GM19351 (cell line): ENCODE data around the gene ANGEL1.

Experiments used
- ATAC-seq: cut with Tn5 transposase; IDR thresholded peaks from one replicate; pipeline ENCODE4 v1.9.1; 2021; ENCODE audit warnings: mild to moderate bottlenecking, moderate library complexity; ENCODE audit not compliant: unreplicated experiment

ANGEL1 gene, protein sequence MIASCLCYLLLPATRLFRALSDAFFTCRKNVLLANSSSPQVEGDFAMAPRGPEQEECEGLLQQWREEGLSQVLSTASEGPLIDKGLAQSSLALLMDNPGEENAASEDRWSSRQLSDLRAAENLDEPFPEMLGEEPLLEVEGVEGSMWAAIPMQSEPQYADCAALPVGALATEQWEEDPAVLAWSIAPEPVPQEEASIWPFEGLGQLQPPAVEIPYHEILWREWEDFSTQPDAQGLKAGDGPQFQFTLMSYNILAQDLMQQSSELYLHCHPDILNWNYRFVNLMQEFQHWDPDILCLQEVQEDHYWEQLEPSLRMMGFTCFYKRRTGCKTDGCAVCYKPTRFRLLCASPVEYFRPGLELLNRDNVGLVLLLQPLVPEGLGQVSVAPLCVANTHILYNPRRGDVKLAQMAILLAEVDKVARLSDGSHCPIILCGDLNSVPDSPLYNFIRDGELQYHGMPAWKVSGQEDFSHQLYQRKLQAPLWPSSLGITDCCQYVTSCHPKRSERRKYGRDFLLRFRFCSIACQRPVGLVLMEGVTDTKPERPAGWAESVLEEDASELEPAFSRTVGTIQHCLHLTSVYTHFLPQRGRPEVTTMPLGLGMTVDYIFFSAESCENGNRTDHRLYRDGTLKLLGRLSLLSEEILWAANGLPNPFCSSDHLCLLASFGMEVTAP

DNA sequence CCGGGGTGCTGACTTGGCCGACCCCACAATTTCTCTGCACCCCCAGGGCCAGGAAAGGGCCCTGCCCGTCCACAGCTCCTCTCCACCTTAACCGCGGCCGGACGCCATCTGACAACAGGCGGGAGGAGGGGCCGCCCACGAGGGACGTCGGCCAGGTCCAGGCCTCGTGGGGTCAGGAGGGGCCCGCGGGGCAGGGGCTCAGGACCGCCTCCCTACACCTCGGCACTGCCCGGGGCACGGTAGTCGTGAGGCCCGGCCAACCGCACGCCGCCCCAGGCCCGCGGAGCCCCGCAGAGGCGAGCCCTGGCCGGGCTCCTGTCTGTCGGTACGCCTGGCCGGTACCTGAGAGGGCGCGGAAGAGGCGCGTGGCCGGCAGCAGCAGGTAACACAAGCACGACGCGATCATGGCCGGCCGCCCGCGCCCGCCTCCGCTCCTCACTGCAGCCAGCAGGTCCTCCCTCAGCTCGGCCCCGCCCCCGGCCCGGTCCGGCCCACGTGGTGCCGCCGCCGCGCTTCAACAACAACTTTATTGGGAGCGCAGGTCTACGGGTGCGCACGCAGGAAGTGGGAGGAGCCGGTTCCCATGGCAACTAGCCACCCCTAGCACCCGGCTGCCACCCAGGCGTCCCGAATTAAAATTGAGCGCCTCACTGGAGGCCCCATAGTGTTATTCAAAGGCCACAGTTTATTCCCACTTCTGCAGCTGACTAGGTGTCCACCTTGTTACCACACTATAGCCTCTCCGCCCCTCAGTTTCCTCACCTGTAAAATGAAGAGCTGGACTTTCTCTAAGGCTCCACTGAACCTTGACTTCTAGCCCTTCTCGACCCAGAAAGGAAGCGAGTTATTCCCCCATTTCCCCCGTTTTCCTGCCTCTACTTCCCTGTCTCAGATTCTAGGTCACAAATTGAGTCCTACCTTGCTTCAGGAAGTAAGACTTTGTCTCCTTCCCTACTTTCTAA is at the start of gene ANGEL1:
Gene ANGEL1 (minus strand): TSS at position 461 of the 962 bp plus-strand sequence. CDS start 55 bp downstream, at position 406.
- ATAC-seq, result peak; percentile 78

DNA sequence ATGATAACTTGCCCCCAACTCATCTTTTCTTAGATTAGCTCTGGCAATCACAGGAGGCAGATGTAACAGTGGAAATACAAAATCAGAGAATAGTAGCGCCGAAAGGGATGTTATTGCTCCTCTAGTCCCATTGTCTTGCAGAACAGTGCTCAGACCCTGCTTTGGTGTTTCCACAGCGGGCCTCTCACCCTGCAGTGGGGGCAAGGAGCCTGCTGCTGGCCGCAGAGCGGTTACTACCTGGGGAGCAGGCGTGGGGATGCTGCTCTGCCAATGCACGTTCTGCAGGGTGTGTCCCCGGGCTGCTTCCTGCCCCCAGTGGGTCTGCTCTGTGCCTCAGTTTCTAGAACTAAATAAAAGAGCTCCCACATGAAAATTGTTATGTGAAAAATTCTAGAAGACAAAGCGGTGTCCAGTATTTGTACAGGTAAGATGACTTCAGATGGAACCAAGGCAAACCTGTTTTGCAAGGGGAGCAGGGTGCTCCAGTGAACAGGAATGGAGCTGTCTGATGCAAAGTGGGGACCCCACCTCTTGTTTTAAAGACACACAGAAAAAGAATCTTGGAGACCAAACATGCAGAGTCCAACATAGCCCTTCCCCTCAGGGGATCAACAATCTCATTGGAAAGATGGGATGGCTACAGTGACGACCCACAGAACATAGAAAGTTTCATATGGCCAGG is 49.0 kb upstream of the ANGEL1 start:
- ATAC-seq, result no peak

DNA sequence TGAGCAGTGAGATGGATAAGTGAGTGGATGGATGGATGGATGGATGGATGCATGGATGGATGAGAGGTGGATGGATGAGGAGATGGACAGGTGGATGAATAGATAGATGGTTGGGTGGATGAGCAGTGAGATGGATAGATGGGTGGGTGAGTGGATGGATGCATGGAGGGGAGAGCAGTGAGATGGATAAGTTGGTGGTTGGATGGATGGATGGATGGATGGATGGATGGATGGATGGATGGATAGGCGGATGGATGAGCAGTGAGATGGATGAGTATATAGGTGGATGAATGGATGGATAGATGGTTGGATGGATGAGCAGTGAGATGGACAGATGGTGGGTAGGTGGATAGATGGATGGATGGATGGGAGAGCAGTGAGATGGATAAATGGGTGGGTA is 44.1 kb upstream of the ANGEL1 start:
- no peak for ATAC-seq

DNA sequence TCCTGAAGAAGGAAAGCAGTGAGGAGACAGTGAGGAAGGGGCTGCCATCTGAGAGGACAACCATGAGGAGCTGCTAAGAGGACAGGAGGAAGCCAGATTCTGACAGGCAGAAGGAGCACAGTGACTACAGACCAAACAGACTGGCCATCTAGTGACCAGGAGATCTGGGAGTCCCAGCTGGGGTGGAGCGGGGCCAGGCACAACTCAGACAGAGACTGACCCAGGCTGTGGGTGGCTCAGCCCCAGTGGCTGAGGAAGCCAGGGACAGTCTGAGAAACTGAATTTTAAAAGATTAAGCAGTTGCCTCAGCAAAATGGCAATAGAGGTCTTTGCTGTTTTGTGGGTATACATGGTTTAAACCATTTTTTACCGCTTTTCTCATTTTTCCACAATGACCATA is 42.4 kb upstream of the ANGEL1 start:
- no peak for ATAC-seq

DNA sequence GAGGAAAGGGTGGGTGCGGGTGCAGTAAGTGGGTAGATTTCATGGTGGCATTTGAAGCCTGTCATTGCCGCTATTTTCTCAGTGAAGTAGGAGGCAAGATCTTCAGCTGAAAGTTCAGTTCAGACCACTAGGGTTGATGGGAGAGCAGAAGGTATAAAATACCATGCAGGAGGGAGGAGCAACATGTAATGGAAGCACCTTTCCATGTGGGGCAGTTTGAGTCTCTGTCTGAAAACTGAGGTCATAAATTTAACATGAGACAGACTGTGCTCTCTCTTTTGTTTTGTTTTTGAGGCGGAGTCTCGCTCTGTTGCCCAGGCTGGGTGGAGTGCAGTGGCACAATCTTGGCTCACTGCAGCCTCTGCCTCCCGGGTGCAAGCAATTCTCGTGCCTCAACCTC is 36.2 kb upstream of the ANGEL1 start:
- ATAC-seq, result no peak

DNA sequence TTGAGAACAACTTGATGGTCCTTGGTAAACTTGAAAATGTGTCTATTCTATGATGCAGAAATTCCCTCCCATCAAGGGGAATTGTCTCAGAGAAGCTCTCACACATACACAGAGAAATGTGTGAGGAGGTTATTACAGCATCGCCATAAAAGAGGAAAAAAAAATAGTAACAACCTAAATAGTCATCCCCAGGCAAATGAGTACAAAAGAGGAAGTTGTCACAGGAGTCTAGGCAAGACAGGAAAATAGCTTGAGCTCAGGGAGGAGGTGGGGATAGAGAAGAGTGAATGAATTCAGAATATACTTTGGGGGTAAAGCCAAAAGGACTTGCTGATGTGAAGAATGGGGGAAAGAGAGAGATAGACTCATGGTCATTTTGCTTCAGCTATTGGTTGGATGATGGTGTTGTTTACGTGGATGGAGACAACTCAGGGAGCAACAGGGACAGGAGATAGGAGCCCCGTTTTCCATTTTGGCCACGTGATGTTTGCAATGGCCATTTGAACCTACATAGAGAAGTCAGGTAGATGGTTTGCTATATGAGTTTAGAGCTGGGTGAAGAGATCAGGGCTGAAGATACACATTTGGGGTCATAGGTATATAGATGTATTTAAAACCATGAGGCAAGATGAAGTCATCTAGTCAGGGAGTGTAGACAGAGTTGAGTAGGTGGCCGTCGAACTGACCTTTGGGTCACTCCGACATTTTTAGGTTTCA is 33.8 kb upstream of the ANGEL1 start:
- no peak for ATAC-seq

DNA sequence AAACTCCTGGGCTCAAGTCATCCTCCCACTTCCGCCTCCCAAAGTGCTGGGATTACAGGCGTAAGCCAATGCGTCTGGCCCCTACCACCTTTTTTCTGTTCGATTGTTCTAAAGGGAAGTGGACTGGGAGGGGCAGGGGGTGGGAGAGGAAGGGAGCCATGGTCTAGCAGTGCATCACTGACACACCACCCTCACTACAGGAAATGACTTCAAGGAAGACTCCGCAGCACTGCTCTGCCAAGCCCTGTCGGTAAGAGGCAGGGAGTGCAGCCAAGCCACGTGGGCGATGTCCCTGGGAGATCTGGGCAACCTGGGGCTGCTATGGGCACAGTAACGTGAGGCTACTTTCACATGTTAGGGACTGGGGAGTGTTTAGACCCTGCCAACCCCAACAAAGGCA is 31.5 kb upstream of the ANGEL1 start:
- ATAC-seq, result no peak

DNA sequence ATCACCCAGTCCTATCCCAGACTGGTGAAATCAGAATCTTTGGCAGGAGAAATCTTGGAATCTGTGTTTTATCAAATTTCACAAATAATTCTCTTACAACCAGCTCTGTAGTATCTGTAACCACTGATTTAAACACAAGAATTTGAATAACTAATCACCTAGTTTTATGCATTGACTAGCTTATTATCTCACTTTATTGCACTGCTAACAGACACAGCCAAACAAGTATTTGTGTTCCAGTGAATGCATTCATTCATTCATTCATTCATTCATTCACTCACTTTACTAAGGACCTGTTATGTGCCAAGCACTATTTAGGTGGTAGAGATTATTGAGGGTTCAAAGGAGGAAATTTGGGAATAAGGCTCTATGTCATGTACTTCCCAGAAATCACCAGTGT is 29.7 kb upstream of the ANGEL1 start:
- no peak for ATAC-seq

DNA sequence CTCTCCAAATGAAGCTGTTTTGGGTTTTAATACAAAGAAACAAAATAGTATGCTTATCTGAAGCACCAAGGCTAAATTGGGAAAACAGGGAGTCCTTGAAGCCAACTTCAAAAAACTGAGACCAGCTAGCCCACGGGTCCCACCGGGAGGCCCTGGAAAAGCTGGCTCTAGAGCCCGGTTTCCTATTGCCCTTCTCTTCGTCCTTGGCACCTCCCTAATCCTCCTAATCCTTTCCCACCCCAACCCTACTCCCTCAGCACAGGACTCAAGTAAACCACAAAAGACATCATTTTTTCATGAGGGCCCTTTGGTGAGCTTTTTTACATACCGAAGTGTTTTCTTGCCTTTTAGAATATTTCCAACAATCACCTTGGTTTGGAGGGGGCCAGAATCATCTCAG is 24.8 kb upstream of the ANGEL1 start:
- ATAC-seq, result no peak

DNA sequence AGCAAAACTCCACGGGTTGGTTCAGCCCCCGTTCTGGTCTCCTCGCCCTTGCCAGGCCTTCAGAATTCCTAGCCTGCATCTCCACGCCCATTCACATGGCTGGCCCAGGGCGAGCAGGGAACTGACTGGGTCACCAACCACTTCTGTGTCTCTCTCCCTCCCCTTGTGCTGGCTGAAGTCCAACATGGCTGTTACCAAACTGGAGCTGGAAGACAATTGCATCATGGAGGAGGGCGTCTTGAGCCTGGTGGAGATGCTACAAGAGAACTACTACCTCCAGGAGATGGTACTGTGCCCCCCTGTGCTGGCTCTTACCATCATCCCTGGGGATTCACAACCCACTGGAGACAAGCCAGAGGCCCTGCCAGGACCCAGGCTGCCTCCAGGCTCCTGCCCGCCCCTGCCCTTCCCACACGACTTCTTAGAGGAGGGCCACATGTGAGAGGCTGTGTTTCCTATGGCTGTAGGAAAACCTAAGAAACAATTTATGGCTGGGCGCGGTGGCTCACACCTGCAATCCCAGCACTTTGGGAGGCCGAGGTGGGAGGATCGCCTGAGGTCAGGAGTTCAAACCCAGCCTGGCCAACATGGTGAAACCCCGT is 23.4 kb upstream of the ANGEL1 start:
- no peak for ATAC-seq

DNA sequence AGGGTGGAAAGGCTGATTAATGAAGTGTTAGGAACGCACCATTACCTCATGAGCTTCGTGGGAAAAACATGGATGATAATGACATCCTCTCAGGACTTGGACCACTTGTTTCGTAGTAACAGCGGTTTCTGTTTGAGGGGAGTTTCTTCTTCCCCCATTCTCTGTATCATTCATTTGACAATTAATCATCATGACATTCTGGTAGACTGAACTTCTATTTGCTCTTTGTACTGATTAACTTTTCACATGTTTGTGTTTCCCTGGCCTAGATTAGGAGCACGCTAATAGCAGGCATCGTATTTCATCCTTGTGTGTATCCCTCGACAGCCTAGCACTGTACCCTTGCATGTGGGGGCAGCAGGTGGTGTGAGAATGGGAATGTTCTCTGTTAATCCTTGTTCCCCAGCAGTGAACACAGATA is 21.6 kb upstream of the ANGEL1 start:
- ATAC-seq, result no peak

DNA sequence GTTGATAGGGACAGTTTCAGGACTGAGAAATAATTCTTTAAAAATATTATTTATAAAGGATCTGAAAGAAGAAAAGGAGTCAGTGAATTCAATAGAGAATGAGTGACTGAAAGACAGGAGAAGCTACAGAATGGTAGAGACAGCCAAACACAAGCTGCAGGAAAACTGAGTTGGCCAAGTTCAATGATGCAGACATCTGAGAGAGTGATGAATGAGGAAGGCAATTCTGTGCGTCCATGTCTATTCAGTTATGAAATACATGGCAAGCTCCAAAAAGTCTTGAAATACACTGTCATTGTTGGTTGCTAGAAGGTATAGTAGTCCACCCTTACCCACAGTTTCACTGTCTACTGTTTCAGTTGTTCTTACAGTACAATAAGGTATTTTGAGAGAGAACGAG is 20.3 kb upstream of the ANGEL1 start:
- ATAC-seq, result no peak

DNA sequence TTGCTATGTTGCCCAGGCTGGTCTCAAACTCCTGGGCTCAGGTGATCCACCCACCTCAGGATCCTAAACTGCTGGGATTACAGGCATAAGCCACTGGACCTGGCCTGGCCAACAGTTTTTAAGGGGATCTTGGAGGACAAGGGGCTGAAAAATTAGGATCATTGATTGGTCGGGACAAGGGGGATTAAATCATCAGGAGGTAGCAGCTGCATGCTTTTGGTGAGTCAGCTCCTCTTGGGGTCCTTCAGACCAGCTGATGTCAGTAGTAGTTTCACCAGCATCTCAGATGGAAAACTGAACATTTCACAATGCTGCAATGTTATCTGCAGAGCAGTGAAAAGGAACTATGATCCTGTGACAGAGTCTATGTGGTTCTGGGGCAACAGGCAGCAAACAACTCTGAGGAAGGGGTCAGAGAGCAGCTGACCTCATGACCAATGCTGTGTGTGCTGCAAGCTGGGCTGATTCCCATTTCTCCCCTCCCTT is 19.9 kb upstream of the ANGEL1 start:
- ATAC-seq, result no peak

DNA sequence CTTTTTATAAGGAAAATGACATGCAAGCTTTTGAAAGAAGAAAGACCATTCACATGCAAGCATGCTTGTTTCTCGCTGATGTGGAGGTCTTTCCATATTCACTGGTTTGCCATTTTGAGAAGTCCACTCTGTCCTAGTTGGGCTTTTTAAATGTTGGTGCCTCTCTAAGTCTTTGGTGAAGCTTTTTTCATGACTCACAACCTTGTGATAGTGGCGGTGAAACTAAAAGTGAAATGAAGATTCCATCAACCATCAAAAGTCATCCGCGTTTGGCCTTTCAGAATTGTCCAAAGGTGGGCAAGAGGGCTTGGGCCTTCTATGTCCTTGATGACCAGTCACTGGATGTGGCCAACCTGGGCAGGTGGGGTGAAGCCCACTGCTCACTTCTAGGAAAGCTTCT is 17.9 kb upstream of the ANGEL1 start:
- no peak for ATAC-seq

DNA sequence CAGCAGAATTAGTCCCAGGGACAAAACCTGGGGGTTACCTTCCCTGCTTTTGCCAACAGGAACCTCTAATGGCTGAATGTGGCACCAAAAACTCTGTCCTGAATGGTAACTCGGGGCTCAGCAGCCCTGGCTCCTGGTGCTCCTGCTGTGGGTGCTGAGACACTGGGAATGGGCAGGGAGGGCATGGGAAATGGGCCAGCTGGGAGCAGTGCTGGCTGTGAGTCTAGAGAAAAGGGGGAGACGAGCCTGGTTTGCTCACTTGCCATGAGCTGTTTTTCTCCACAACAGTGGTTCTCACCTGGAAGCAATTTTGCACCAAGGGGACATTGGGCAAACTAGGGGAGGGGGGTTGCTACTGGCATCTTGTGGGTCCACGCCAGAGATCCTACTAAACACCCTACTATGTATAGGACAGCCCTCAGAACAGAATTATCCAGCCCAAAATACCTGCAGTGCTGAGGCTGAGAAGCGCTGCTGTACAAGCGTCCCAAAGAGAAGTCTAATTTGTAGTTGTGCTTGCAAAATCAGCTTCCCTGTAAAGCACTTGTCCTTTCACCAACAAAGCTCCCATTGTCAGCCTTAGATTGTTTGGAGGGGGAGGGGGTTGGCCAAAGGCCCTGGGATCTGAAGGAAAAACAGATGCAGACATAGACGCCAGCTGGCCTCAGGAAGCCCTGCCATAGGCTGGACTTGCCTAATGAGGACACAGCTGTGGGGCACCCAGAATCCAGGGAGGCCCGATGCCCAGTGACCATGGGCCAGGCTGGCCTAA is 17.2 kb upstream of the ANGEL1 start:
- no peak for ATAC-seq

DNA sequence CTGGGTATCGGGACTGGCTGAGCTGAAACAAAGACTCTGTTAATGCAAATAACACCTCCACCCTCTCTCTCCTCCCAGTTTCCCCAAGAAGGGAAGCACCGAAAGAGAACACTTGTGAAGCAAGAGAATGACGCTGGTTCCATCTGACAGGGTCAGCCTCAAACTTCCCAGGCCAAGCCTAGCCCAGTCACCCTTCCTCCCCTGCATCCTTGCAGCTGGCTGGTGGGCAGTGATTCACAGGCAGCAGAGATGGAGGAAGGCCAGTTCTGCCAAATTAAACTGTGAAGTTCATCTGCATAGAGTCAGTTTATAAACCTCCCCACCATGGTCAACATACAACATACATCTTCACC is 16.3 kb upstream of the ANGEL1 start:
- no peak for ATAC-seq

DNA sequence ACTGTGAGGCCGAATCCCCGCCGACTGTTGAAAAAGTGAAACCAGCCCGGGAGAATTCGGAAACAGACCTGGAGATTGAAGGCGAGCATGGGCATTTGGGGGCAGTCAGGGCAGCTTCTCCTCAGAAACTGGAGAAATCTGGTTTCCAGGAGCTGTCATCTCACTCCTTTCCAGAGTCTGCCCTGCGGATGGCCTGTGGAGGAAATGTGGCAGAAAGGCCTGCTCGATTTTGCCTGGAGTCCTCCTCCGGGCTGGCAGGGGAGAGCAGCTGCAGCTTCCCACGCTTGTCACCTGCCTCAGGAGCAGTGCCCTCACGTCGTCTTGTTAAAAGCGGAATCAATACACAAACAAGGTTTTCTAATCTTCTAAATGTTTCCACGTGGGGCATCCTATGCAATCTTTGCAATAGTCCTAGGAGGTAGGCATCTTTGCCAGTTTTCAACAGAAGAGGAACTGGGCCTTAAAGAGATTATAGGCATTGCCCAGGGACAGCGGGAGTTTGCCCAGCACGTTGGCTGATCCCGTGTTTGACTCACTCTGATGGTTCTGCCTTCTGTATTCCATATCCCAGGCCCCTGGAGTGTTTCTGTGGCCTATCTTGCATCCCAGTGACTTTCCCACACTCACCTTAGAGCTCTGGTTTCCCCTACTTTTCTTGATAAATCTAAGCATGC is 15.8 kb upstream of the ANGEL1 start:
- ATAC-seq, result no peak

DNA sequence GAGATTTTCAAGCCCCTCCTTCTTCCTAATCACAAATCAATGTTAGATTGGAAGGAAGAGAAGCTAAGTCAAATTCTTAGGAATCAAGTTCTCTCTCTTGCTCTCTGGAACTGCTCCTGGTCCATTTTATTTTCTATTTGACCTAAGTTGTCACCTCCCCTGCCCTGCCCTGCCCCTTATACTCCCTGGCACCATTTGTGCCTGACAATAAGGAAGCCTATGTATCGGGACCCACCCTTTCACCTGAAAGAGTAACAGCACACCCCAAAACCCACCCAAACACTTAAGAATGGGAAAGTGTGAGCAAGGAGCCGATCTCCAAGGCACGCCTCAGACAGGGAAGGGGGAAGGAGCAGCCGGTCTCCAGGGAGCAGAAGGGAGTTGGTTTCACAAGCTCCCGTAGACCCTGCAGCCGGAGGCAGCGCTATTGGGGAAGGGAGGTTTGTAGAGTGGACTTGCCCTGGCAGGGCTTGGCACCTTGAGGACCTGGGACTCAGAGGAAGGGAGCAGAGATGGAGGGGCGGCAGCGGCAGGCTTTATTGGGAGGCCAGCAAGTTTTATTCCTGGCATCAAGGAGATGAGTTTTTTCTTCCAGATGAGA is 15.1 kb upstream of the ANGEL1 start:
- no peak for ATAC-seq
